Ishikawa (cell line): ENCODE measurements around the gene ERLEC1.

ENCODE experiments used
- CEBPB ChIP-seq: IDR thresholded peaks from 2 replicates; pipeline ENCODE4 v1.6.1; 2012
- CREB1 ChIP-seq: IDR thresholded peaks from 2 replicates; pipeline ENCODE4 v1.6.1; 2012; ENCODE audit warnings: low read depth
- EGR1 ChIP-seq: IDR thresholded peaks from 2 replicates; pipeline ENCODE4 v1.6.1; 2012
- EP300 ChIP-seq: IDR thresholded peaks from 2 replicates; pipeline ENCODE4 v1.6.1; 2012; ENCODE audit warnings: borderline replicate concordance
- FOXM1 ChIP-seq: IDR thresholded peaks from 2 replicates; pipeline ENCODE4 v1.6.1; 2012; ENCODE audit warnings: low read depth, borderline replicate concordance
- NFIC ChIP-seq: IDR thresholded peaks from 2 replicates; pipeline ENCODE4 v1.6.1; 2012
- RAD21 ChIP-seq: IDR thresholded peaks from 2 replicates; pipeline ENCODE4 v1.6.1; 2012; ENCODE audit warnings: low read depth
- TAF1 ChIP-seq: IDR thresholded peaks from 2 replicates; pipeline ENCODE4 v1.6.1; 2012; ENCODE audit warnings: low read depth, mild to moderate bottlenecking
- TCF12 ChIP-seq: IDR thresholded peaks from 2 replicates; pipeline ENCODE4 v1.6.1; 2012; ENCODE audit warnings: low read depth
- TEAD4 ChIP-seq: IDR thresholded peaks from 2 replicates; pipeline ENCODE4 v1.6.1; 2012
- YY1 ChIP-seq: IDR thresholded peaks from 2 replicates; pipeline ENCODE4 v1.6.1; 2012; ENCODE audit warnings: low read depth
- ZBTB7A ChIP-seq: IDR thresholded peaks from 2 replicates; pipeline ENCODE4 v1.6.1; 2012; ENCODE audit warnings: low read depth
- TF ChIP-seq, protein P1 (sequence below): IDR thresholded peaks from 2 replicates; pipeline ENCODE4 v1.6.1; 2012
- TF ChIP-seq, protein P2 (sequence below): IDR thresholded peaks from 2 replicates; pipeline ENCODE4 v1.6.1; 2012
- TF ChIP-seq, protein P3 (sequence below): IDR thresholded peaks from 2 replicates; pipeline ENCODE4 v1.6.1; 2012; ENCODE audit warnings: low read depth, mild to moderate bottlenecking

ERLEC1 gene

DNA sequence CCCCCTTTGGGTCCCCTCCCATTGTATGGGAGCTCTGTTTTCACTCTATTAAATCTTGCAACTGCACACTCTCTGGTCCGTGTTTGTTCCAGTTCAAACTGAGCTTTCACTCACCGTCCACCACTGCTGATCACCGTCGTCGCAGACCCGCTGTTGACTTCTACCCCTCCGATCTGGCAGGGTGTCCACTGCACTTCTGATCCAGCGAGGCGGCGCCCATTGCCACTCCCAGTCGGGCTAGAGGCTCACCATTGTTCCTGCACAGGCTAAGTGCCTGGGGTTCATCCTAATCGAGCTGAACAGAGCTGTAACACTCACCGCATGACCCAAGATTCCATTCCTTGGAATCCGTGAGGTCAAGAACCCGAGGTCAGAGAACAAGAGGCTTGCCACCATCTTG, 30.2 kb upstream of the ERLEC1 start:
- no peak for TF ChIP-seq TEAD4
- TF ChIP-seq ZBTB7A: no peak
- no peak for TF ChIP-seq FOXM1
- TF ChIP-seq, protein P1, sequence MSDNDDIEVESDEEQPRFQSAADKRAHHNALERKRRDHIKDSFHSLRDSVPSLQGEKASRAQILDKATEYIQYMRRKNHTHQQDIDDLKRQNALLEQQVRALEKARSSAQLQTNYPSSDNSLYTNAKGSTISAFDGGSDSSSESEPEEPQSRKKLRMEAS: no peak
- TF ChIP-seq TCF12: no peak
- no peak for TF ChIP-seq EGR1
- TF ChIP-seq EP300: no peak
- no peak for TF ChIP-seq TAF1

DNA sequence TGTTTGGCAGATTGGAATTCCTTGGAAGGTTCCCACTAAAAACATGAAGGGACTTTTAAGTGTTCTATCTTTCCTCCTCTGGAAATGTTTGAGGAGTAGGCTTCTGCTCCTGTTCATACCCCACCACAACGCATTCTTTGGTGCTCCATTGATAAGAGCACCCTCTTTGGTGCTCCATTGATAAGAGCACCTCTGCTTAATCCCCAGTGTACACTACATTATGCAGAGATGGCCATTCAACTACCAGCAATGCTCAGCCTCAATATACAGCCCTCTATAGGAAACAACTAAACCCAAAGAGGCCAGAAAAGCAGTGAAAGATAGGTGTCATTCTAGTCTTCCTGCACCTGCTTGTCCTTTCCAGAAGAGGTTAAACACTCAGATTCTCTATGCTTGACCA, 21.1 kb upstream of the ERLEC1 start:
- TF ChIP-seq ZBTB7A (no peak), NFIC (no peak), EGR1 (no peak), TEAD4 (no peak), TCF12 (no peak)
- TF ChIP-seq, protein P1: no peak
- TF ChIP-seq, protein P2, sequence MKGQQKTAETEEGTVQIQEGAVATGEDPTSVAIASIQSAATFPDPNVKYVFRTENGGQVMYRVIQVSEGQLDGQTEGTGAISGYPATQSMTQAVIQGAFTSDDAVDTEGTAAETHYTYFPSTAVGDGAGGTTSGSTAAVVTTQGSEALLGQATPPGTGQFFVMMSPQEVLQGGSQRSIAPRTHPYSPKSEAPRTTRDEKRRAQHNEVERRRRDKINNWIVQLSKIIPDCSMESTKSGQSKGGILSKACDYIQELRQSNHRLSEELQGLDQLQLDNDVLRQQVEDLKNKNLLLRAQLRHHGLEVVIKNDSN: no peak

DNA sequence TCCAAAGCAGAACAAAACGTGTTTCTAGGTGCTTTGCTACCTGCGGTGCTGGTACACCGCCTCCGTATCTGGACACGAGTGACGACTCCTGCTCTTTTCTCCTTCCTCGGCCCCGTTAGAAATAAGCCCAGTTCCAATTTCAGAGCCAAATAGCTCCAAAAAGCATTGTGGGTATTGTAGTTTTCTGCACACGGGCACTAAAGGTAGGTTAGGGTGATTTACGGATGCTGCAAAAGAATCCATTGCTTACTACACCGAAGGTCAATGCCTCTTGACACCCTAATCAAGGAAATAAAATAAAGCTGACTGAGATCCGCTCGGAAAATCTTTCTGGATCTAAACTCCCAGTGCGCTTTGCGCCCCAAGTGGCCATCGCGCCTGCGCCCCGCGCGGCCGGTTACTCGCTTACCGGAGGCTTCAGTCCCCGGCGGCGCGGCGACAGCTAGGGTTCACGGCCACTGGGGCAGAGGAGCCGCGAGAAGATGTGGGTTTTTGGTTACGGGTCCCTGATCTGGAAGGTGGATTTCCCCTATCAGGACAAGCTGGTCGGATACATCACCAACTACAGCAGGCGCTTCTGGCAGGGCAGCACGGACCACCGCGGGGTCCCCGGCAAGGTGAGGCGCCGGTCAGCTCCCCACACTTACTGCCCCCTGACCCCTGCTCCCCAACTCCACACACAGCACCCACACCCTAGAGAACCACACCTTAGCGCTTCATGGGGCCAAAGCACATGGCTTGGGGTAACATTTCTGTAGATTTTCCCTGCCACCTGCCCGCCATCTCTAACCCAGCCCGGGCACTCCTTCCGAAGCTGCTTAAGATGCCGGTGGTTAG, 19.2 kb upstream of the ERLEC1 start, which contains the start of gene CHAC2:
TSS of gene CHAC2 (plus strand) at position 400 of the 837 bp plus-strand sequence. CDS start at position 483, 83 bp downstream.
- TF ChIP-seq TAF1 (peak; percentile 75), EGR1 (no peak), FOXM1 (peak; percentile 35; the same call in 1 of the 2 replicates), YY1 (peak; percentile 51), CEBPB (no peak), ZBTB7A (peak; percentile 53; the same call in 1 of the 2 replicates), TCF12 (no peak; the same call in 1 of the 2 replicates), RAD21 (no peak), EP300 (no peak), NFIC (peak; percentile 61), TEAD4 (no peak)
- TF ChIP-seq, protein P2: no peak
- TF ChIP-seq, protein P3, sequence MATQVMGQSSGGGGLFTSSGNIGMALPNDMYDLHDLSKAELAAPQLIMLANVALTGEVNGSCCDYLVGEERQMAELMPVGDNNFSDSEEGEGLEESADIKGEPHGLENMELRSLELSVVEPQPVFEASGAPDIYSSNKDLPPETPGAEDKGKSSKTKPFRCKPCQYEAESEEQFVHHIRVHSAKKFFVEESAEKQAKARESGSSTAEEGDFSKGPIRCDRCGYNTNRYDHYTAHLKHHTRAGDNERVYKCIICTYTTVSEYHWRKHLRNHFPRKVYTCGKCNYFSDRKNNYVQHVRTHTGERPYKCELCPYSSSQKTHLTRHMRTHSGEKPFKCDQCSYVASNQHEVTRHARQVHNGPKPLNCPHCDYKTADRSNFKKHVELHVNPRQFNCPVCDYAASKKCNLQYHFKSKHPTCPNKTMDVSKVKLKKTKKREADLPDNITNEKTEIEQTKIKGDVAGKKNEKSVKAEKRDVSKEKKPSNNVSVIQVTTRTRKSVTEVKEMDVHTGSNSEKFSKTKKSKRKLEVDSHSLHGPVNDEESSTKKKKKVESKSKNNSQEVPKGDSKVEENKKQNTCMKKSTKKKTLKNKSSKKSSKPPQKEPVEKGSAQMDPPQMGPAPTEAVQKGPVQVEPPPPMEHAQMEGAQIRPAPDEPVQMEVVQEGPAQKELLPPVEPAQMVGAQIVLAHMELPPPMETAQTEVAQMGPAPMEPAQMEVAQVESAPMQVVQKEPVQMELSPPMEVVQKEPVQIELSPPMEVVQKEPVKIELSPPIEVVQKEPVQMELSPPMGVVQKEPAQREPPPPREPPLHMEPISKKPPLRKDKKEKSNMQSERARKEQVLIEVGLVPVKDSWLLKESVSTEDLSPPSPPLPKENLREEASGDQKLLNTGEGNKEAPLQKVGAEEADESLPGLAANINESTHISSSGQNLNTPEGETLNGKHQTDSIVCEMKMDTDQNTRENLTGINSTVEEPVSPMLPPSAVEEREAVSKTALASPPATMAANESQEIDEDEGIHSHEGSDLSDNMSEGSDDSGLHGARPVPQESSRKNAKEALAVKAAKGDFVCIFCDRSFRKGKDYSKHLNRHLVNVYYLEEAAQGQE: no peak
- TF ChIP-seq, protein P1: peak; percentile 47

DNA sequence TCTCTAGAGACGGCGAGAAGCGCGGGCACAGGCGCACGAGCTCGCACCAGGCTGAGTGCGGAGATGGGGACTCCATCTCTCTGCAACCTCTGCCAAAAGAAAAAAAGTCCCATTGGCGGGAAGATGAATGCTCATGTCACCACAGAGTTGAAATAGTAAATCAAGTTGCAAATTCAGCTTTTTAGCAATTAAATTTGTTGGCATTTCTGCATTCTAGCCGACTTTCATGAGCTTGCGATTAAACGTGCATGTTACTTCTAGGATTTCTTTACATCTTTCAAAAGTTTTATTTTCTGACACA, 18.7 kb upstream of the ERLEC1 start:
- TF ChIP-seq CEBPB (no peak), NFIC (no peak), TEAD4 (no peak), CREB1 (no peak), EP300 (no peak), FOXM1 (no peak), TCF12 (no peak), EGR1 (no peak), RAD21 (no peak), YY1 (no peak), ZBTB7A (no peak), TAF1 (no peak)
- TF ChIP-seq, protein P2: no peak
- TF ChIP-seq, protein P1: no peak
- TF ChIP-seq, protein P3: no peak

DNA sequence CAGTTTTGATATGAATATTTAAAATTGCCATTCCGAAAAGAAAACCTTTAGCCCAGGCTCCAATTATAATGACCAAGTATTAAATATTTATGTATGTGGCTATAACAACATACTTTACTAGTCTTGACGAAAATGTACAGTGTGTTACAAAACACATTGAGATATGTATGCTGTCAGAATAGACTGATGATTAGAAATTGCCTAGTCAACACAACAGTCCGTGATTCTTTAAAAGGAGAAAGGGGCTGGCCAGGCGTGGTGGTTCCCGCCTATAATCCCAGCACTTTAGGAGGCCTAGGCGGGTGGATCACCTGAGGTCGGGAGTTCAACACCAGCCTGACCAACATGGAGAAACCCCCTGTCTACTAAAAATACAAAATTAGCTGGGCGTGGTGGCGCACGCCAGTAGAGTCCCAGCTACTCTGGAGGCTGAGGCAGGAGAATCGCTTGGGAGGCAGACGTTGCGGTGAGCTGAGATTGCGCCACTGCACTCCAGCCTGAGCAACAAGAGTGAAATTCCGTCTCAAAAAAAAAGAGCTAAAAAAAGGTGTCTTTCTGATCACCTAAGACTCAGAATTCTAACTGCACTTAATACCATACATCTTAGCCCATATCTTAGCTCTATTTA, 17.4 kb upstream of the ERLEC1 start:
- TF ChIP-seq NFIC: no peak
